Activated naive CD8-positive, alpha-beta T cell treated with anti-CD3 and anti-CD28 coated beads, Interleukin-2, amount 50 U/mL, for 16 hours (primary cell): ENCODE data around the gene OR2AT4.
A peak's percentile ranks its signal among the peaks of the same experiment; 100 is the strongest.

ENCODE experiments used
- DNase-seq: peaks from one replicate; pipeline ENCODE4 v3.0.0-alpha.2; 2020; ENCODE audit warnings: low read depth, low spot score

Gene OR2AT4

GRCh38 chr11:75031771-75032549 is 64.7 kb downstream of the OR2AT4 start:
- peak; percentile 25 for DNase-seq
